NT2/D1 (cell line): Measurements from ENCODE around the gene SNAPC4.

Experiments used
- DNase-seq: peaks from one replicate; pipeline ENCODE4 v3.0.0-alpha.2; 2011; ENCODE audit warnings: low read depth, low spot score
- H3K27me3 ChIP-seq: 2 replicates; pipeline ENCODE4 v1.6.0; 2011; ENCODE audit warnings: mild to moderate bottlenecking; ENCODE audit not compliant: insufficient read length, insufficient read depth
- H3K36me3 ChIP-seq: 2 replicates; pipeline ENCODE4 v1.6.1; 2011; ENCODE audit warnings: mild to moderate bottlenecking, low read length, mixed read lengths; ENCODE audit not compliant: insufficient read depth, insufficient read length
- H3K4me1 ChIP-seq: 2 replicates; pipeline ENCODE4 v1.5.1; 2011; ENCODE audit not compliant: insufficient read depth, insufficient read length
- H3K4me3 ChIP-seq: 2 replicates; pipeline ENCODE4 v1.5.1; 2011; ENCODE audit warnings: low read depth; ENCODE audit not compliant: insufficient read length
- H3K9ac ChIP-seq: 2 replicates; pipeline ENCODE4 v1.6.0; 2011; ENCODE audit warnings: low read depth; ENCODE audit not compliant: insufficient read length
- H3K9me3 ChIP-seq: 2 replicates; pipeline ENCODE4 v1.5.1; 2011; ENCODE audit warnings: mild to moderate bottlenecking, low read length; ENCODE audit not compliant: insufficient read depth
- SUZ12 ChIP-seq: IDR thresholded peaks from 2 replicates; pipeline ENCODE4 v1.6.1; 2011; ENCODE audit not compliant: insufficient read length, insufficient read depth; ENCODE audit errors: extremely low read depth
- YY1 ChIP-seq: IDR thresholded peaks from 2 replicates; pipeline ENCODE4 v1.6.1; 2011; ENCODE audit not compliant: insufficient read length, insufficient read depth
- ZNF274 ChIP-seq: IDR thresholded peaks from 2 replicates; pipeline ENCODE4 v1.6.1; 2011; ENCODE audit warnings: mild to moderate bottlenecking, low read depth, low read length

The SNAPC4 gene

GRCh38 chr9:136441681-136442245, 41.8 kb upstream of the SNAPC4 start:
- Histone ChIP-seq H3K9me3 (no peaks in the 10 kb centered on the region), H3K27me3 (no peaks in the 10 kb centered on the region), H3K9ac (no peak overlapping the region), H3K4me1 (peaks cover 8% of the 10 kb centered on the region), H3K4me3 (no peak overlapping the region), H3K36me3 (peaks cover 78% of the 10 kb centered on the region)
- TF ChIP-seq ZNF274 (no peak), SUZ12 (no peak)
- DNase-seq, result no peak

- no peaks in the 10 kb centered on the region for H3K9me3 ChIP-seq
- TF ChIP-seq YY1 (no peak), ZNF274 (no peak), SUZ12 (no peak)
- H3K27me3 ChIP-seq, result no peaks in the 10 kb centered on the region
- H3K4me1 ChIP-seq, result peaks cover 8% of the 10 kb centered on the region
- peaks cover 78% of the 10 kb centered on the region for H3K36me3 ChIP-seq
- no peak overlapping the region for H3K9ac ChIP-seq
- H3K4me3 ChIP-seq, result no peak overlapping the region
- DNase-seq, result no peak
Measured at GRCh38 chr9:136441191-136441680, 41.3 kb upstream of the SNAPC4 start.

DNA sequence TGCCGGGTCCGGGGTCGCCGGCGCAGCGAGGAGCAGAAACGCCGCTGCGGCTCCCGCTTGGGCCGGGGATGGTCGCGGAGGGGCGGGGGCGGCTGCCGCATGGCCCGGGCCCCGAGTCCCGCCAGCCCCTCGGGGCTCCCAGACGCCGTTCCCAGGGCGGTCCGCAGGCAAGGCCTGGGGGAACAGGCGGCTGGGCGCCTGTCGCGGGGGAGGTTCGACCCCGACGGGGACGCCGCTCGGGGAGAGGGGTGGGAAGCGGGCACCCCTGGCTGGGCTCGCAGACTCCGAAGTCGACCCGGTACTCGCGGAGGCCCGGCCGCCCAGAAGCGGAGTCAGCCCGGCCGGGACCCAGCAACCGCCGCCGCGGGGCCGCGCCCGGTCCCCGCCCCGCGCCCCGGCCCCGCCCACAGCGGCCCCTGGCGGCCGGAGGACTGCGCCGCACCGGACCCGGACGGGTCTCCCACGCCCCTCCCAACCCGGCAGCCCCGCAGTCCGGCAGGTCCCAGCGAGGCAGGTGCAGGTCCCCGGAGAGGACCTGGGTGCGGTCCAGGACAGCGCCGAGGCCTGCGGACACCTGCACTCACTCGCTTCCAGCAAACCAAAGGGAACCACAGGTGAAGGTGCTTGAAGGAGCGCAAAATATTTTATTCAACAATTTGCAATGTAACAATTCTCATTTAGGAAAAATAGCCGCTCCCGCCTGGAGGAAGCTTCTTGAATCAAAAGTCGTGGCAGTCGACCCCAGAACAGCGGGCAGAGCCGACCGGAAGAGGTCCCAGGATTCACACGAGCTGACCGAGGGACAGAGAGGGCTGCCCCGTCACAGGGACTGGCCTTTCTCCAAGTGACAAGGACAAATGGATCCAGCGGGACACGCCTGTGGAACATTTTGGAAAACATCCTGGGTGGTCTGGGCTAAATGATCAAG, 39.8 kb upstream of the SNAPC4 start, which contains the start of gene INPP5E:
TSS of gene INPP5E (minus strand) at position 365 of the 928 bp plus-strand sequence. CDS start 426 bp downstream, outside the sequence.
- Histone ChIP-seq H3K27me3 (no peaks in the 10 kb centered on the region), H3K9me3 (no peaks in the 10 kb centered on the region), H3K4me3 (peak within 1 kb of the TSS; percentile 85), H3K4me1 (peaks cover 8% of the 10 kb centered on the region), H3K9ac (peak within 1 kb of the TSS; percentile 98), H3K36me3 (peaks cover 78% of the 10 kb centered on the region)
- DNase-seq, result peak; percentile 52
- no peak for TF ChIP-seq SUZ12
- TF ChIP-seq YY1, result no peak
- TF ChIP-seq ZNF274, result no peak

- no peak for DNase-seq
- no peak for TF ChIP-seq SUZ12
- TF ChIP-seq ZNF274, result no peak
- no peak for TF ChIP-seq YY1
- H3K9ac ChIP-seq, result peak overlapping the region; percentile 98
- no peaks in the 10 kb centered on the region for H3K27me3 ChIP-seq
- H3K9me3 ChIP-seq, result no peaks in the 10 kb centered on the region
- peaks cover 8% of the 10 kb centered on the region for H3K4me1 ChIP-seq
- H3K4me3 ChIP-seq, result peak overlapping the region; percentile 85
- H3K36me3 ChIP-seq, result peaks cover 79% of the 10 kb centered on the region
Measured at GRCh38 chr9:136438548-136439480, 38.8 kb upstream of the SNAPC4 start.

DNA sequence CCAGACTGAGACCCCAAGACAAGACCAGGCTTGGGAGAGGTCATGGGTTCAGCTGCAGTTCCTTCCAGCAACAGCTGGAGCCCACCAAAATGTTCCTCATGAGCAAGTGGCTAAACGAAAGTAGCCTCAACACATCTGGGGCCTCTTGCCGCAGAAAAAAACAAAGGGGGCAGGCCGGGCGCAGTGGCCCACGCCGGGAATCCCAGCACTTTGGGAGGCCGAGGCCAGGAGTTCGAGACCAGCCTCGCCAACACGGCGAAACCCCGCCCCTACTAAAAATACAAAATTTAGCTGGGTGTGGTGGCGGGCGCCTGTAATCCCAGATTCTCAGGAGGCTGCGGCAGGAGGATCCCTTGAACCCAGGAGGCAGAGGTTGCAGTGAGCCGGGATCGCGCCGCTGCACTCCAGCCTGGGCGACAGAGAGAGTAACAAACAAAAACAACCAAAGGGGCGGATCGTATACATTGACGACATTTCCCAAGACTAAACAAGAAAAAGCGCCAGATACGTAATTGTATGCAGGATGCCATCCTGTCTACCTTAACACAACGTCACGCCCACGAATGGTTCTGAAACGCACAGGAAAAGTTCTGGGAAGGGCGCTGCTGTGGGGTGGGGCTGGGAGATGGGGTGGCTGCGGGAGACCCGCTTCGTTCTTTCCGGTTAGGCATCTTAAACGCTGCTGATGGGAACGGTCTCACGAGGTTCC, 38.0 kb upstream of the SNAPC4 start:
- no peak for DNase-seq
- Histone ChIP-seq H3K36me3 (peaks cover 78% of the 10 kb centered on the region), H3K27me3 (no peaks in the 10 kb centered on the region), H3K9me3 (no peaks in the 10 kb centered on the region), H3K4me3 (peak overlapping the region; percentile 85), H3K4me1 (peaks cover 8% of the 10 kb centered on the region), H3K9ac (peak overlapping the region; percentile 98)
- TF ChIP-seq SUZ12 (no peak), YY1 (no peak), ZNF274 (no peak)

GRCh38 chr9:136437430-136437829, 37.5 kb upstream of the SNAPC4 start:
- peak overlapping the region; percentile 17 for H3K9ac ChIP-seq
- DNase-seq, result no peak
- peak overlapping the region; percentile 22 for H3K4me3 ChIP-seq
- TF ChIP-seq SUZ12, result no peak
- no peak for TF ChIP-seq YY1
- TF ChIP-seq ZNF274, result no peak
- no peaks in the 10 kb centered on the region for H3K9me3 ChIP-seq
- peaks cover 8% of the 10 kb centered on the region for H3K4me1 ChIP-seq
- peaks cover 78% of the 10 kb centered on the region for H3K36me3 ChIP-seq
- H3K27me3 ChIP-seq, result no peaks in the 10 kb centered on the region
